H1 (cell line): ENCODE results near the gene KDM4E. TPM values are rescaled to one million over a fixed set of nuclear protein-coding genes. Genes with fewer than 3 reads are reported as not detected.
A peak's percentile ranks its signal among the peaks of the same experiment; 100 is the strongest.

Experiments used
- CTCF ChIA-PET: fragments of 300-600 bp; sonication (Branson Sonifier 250); formaldehyde crosslinking; loops from one replicate; lab custom pipeline; 2021; ENCODE audit not compliant: partially characterized antibody; lab: Charles Lee
- POLR2A ChIA-PET: fragments of 300-600 bp; sonication (Branson Sonifier 250); formaldehyde crosslinking; loops from one replicate; lab custom pipeline; 2021; ENCODE audit warnings: inconsistent platforms; ENCODE audit not compliant: partially characterized antibody; lab: Charles Lee
- DNase-seq, 2 experiments: peaks; one replicate each; pipeline versions ENCODE4 v3.0.0 to v3.0.0-alpha.2; 2010 to 2022; ENCODE audit warnings: low spot score in 2 of 2, low read depth in 1 of 2, mixed read lengths in 1 of 2
- FAIRE-seq: peaks from 2 replicates; lab custom pipeline; 2011; peaks lifted over from hg19 to GRCh38; lab: Jason Lieb, UNC
- H2AFZ ChIP-seq: 2 replicates; pipeline ENCODE4 v1.8.1; 2012; ENCODE audit warnings: low read length, inconsistent platforms
- H2AK5ac ChIP-seq: 2 replicates; pipeline ENCODE4 v1.6.1; 2013; ENCODE audit warnings: low read depth, low read length
- H2BK120ac ChIP-seq: replicated peaks from 2 replicates; pipeline ENCODE3; 2013; ENCODE audit warnings: low read depth, low read length, inconsistent platforms
- H2BK12ac ChIP-seq: 2 replicates; pipeline ENCODE4 v1.6.1; 2013; ENCODE audit warnings: low read depth, low read length
- H2BK15ac ChIP-seq: 2 replicates; pipeline ENCODE4 v1.6.1; 2013; ENCODE audit warnings: low read length
- H2BK20ac ChIP-seq: 2 replicates; pipeline ENCODE4 v1.6.1; 2013; ENCODE audit warnings: low read length
- H2BK5ac ChIP-seq: 2 replicates; pipeline ENCODE4 v1.6.1; 2013; ENCODE audit warnings: low read depth, low read length
- H3K14ac ChIP-seq: 2 replicates; pipeline ENCODE4 v1.6.1; 2013; ENCODE audit warnings: inconsistent platforms; ENCODE audit not compliant: insufficient read length
- H3K18ac ChIP-seq: 2 replicates; pipeline ENCODE4 v1.6.1; 2013; ENCODE audit warnings: low read length; ENCODE audit errors: extremely low read depth
- H3K23ac ChIP-seq: 2 replicates; pipeline ENCODE4 v1.6.1; 2013; ENCODE audit warnings: inconsistent platforms; ENCODE audit not compliant: insufficient read length
- H3K23me2 ChIP-seq: 2 replicates; pipeline ENCODE4 v1.6.1; 2013; ENCODE audit warnings: low read depth, low read length
- H3K27ac ChIP-seq: 2 replicates; pipeline ENCODE4 v1.6.1; 2011; ENCODE audit warnings: low read depth, low read length, inconsistent platforms
- H3K27me3 ChIP-seq, 4 experiments: replicated peaks in 1 of 4; 1 replicate in 1 of 4; 2 replicates in 3 of 4; pipeline versions ENCODE4 v1.6.1 to v1.8.1; 2011 to 2013; ENCODE audit warnings: low read length in 3 of 4, mild to moderate bottlenecking in 3 of 4, inconsistent platforms in 2 of 4, mixed read lengths in 2 of 4, moderate library complexity in 1 of 4; ENCODE audit not compliant: control insufficient read depth in 3 of 4, insufficient read depth in 3 of 4; ENCODE audit errors: extremely low read depth in 1 of 4
- H3K36me3 ChIP-seq, 4 experiments: 2 replicates each; pipeline versions ENCODE4 v1.6.1 to v1.8.1; 2011 to 2013; ENCODE audit warnings: mild to moderate bottlenecking in 4 of 4, low read length in 3 of 4, moderate library complexity in 2 of 4, control low read depth in 1 of 4, inconsistent platforms in 1 of 4; ENCODE audit not compliant: insufficient read depth in 4 of 4, control insufficient read depth in 2 of 4
- H3K4ac ChIP-seq: replicated peaks from 2 replicates; pipeline ENCODE3; 2013; ENCODE audit warnings: low read length, low read depth, mixed read lengths, inconsistent platforms; ENCODE audit not compliant: insufficient read length
- H3K4me1 ChIP-seq, 4 experiments: replicated peaks in 1 of 4; 1 replicate in 1 of 4; 2 replicates in 3 of 4; pipeline versions ENCODE4 v1.6.1 to v1.8.1; 2011 to 2013; ENCODE audit warnings: low read length in 3 of 4, inconsistent platforms in 2 of 4, mixed read lengths in 1 of 4; ENCODE audit not compliant: insufficient read depth in 4 of 4, control insufficient read depth in 3 of 4
- H3K4me2 ChIP-seq, 2 experiments: 2 replicates each; pipeline versions ENCODE4 v1.6.1 to v1.8.1; 2011 to 2013; ENCODE audit warnings: low read depth in 2 of 2, low read length in 2 of 2, control low read depth in 1 of 2, inconsistent platforms in 1 of 2, mild to moderate bottlenecking in 1 of 2; ENCODE audit not compliant: insufficient read depth in 1 of 2
- H3K4me3 ChIP-seq, 4 experiments: fragments of 200-600, 300-600 bp in 1 of 4; sonication (generic), shearing (Covaris generic), sonication (Bioruptor Twin) in 1 of 4; 2 replicates each; pipeline versions ENCODE4 v1.5.1 to v1.8.1; 2011 to 2016; ENCODE audit warnings: low read length in 4 of 4, low read depth in 3 of 4, control low read depth in 2 of 4, inconsistent platforms in 2 of 4, mild to moderate bottlenecking in 2 of 4, mixed read lengths in 1 of 4, moderate library complexity in 1 of 4; ENCODE audit not compliant: insufficient read depth in 2 of 4; ENCODE audit errors: extremely low read depth in 1 of 4
- H3K56ac ChIP-seq: replicated peaks from 2 replicates; pipeline ENCODE3; 2013; ENCODE audit warnings: low read depth, mild to moderate bottlenecking, mixed read lengths, low read length, inconsistent platforms; ENCODE audit not compliant: insufficient read length
- H3K79me1 ChIP-seq: 2 replicates; pipeline ENCODE4 v1.6.1; 2013; ENCODE audit warnings: low read depth, low read length, control low read depth
- H3K79me2 ChIP-seq, 2 experiments: 2 replicates each; pipeline versions ENCODE4 v1.6.1 to v1.8.1; 2012 to 2013; ENCODE audit warnings: low read length in 2 of 2, mild to moderate bottlenecking in 2 of 2, inconsistent platforms in 1 of 2; ENCODE audit not compliant: insufficient read depth in 2 of 2, control insufficient read depth in 1 of 2
- H3K9ac ChIP-seq, 4 experiments: replicated peaks in 1 of 4; 1 replicate in 1 of 4; 2 replicates in 3 of 4; pipeline versions ENCODE4 v1.6.1 to v1.8.1; 2011 to 2013; ENCODE audit warnings: low read depth in 3 of 4, low read length in 3 of 4, control low read depth in 2 of 4, mild to moderate bottlenecking in 2 of 4, moderate library complexity in 2 of 4, inconsistent platforms in 1 of 4; ENCODE audit errors: extremely low read depth in 1 of 4
- H3K9me3 ChIP-seq, 2 experiments: 2 replicates each; pipeline versions ENCODE4 v1.6.1 to v1.8.1; 2012 to 2013; ENCODE audit warnings: mild to moderate bottlenecking in 2 of 2, moderate library complexity in 2 of 2, control low read depth in 1 of 2, inconsistent platforms in 1 of 2, low read depth in 1 of 2, low read length in 1 of 2, mixed read lengths in 1 of 2; ENCODE audit not compliant: insufficient read depth in 2 of 2
- H4K20me1 ChIP-seq, 2 experiments: replicated peaks in 1 of 2; 2 replicates each; pipeline versions ENCODE3 to v1.8.1; 2011 to 2013; ENCODE audit warnings: inconsistent platforms in 2 of 2, low read length in 2 of 2, mild to moderate bottlenecking in 1 of 2; ENCODE audit not compliant: insufficient read depth in 2 of 2, control insufficient read depth in 1 of 2
- H4K5ac ChIP-seq: 2 replicates; pipeline ENCODE4 v1.6.1; 2013; ENCODE audit warnings: low read length, low read depth, mixed read lengths, inconsistent platforms; ENCODE audit not compliant: insufficient read length
- H4K8ac ChIP-seq: 2 replicates; pipeline ENCODE4 v1.8.0; 2013; ENCODE audit warnings: mild to moderate bottlenecking, moderate library complexity, low read length, inconsistent platforms; ENCODE audit not compliant: insufficient read depth; ENCODE audit errors: extremely low read depth
- H4K91ac ChIP-seq: replicated peaks from 2 replicates; pipeline ENCODE3; 2013; ENCODE audit warnings: low read length, mixed read lengths, inconsistent platforms; ENCODE audit not compliant: insufficient read length
- EZH2 ChIP-seq: fragments of 200-600 bp; sonication (generic); IDR thresholded peaks from 2 replicates; pipeline ENCODE4 v1.7.1; 2012; ENCODE audit warnings: low read depth, mild to moderate bottlenecking, moderate library complexity, low read length, inconsistent platforms; ENCODE audit not compliant: severe bottlenecking
- POLR2A ChIP-seq, 2 experiments: IDR thresholded peaks; 1 replicate in 1 of 2; 2 replicates in 1 of 2; pipeline ENCODE4 v1.6.1; 2011; ENCODE audit warnings: low read depth in 2 of 2, low read length in 2 of 2, mild to moderate bottlenecking in 2 of 2; ENCODE audit errors: control extremely low read depth in 1 of 2
- SP1 ChIP-seq: IDR thresholded peaks from 2 replicates; pipeline ENCODE4 v1.6.1; 2011; ENCODE audit warnings: low read depth, low read length
- SP4 ChIP-seq: IDR thresholded peaks from 2 replicates; pipeline ENCODE4 v1.6.1; 2012; ENCODE audit warnings: low read length, inconsistent platforms
- TAF1 ChIP-seq: IDR thresholded peaks from 2 replicates; pipeline ENCODE4 v1.6.1; 2011; ENCODE audit warnings: mild to moderate bottlenecking, low read depth, low read length
- WGBS, 2 experiments: shearing (Covaris generic) in 1 of 2; methylation state at CpG; one replicate each; pipeline versions ENCODE4 v1.1.6 to v1.1.7; 2013 to 2015; ENCODE audit warnings: low lambda C conversion rate in 2 of 2, mixed read lengths in 2 of 2, inconsistent platforms in 1 of 2, low coverage in 1 of 2, missing lambda C conversion rate in 1 of 2; ENCODE audit not compliant: insufficient replicate concordance in 2 of 2, insufficient coverage in 1 of 2, insufficient read length in 1 of 2; ENCODE audit errors: extremely low coverage in 1 of 2, missing lambda C conversion rate in 1 of 2; 5-methylcytosine and 5-hydroxymethylcytosine counted together
- polyA plus RNA-seq, 7 experiments: library from polyadenylated mRNA; depleted of rRNA in 3 of 7; stranded (reverse) in 5 of 7; unstranded in 2 of 7; fragments of >200 nt in 5 of 7; fragments of 200-250 nt in 2 of 7; gene quantifications; 1 replicate in 5 of 7; 2 replicates in 1 of 7; 4 replicates in 1 of 7; pipeline versions ENCODE4 v1.2.1 to v1.2.3, GENCODE V29; 2011 to 2013; ENCODE audit warnings: missing spikeins in 2 of 7, mixed read lengths in 2 of 7
- total RNA-seq: library from RNA; stranded (reverse); fragmentation: NEBNext Ultra II Directional; extraction: Animal tissue kit (Norgen Biotek cat#: 25700); gene quantifications from 2 replicates; pipeline ENCODE4 v1.2.1, GENCODE V29; 2021

KDM4E gene
- total and polyA plus RNA-seq, 2 of the 8 experiments (the other 6 are each of a cell fraction or from before 2014, with no cell fraction given) = not detected

- no peak for FAIRE-seq
- peak overlapping the region; percentile 93; the same call in 1 of the 2 replicates for H4K8ac ChIP-seq
- TF ChIP-seq TAF1 (no peak; the same call in 1 of the 2 replicates), POLR2A (IDR thresholded peaks at IDR 0.05; ENCODE audit: control extremely low read depth in 1 of 2, low read depth in 2 of 2, low read length in 2 of 2) (peak in 1 of 2 experiments; percentile 4; a peak in 1 of 3 replicates), EZH2 (peak; percentile 25), SP4 (0 out of 2 replicates have a peak, but pooled peaks have one; percentile 58), SP1 (no peak)
- H3K79me2 ChIP-seq = peaks cover 0 to 2% of the 10 kb centered on the region in 2 experiments; a peak in 1 of 4 replicates
- peak overlapping the region; percentile 86 for H3K56ac ChIP-seq
- no peak overlapping the region for H3K14ac ChIP-seq
- H2BK20ac ChIP-seq = no peak overlapping the region
- peak overlapping the region; percentile 79 for H3K18ac ChIP-seq
- H3K27me3 ChIP-seq = no peaks in the 10 kb centered on the region
- peak overlapping the region; percentile 81 for H4K91ac ChIP-seq
- peak overlapping the region; percentile 14 for H3K4ac ChIP-seq
- no peaks in the 10 kb centered on the region for H3K36me3 ChIP-seq
- peak overlapping the region in 3 of 4 experiments; percentile 71 to 80 (median 80); a peak in 6 of 7 replicates for H3K9ac ChIP-seq
- no peak overlapping the region for H2AK5ac ChIP-seq
- peak overlapping the region; percentile 70 to 85 (median 72) for H3K4me3 ChIP-seq
- 0 out of 2 replicates have a peak overlapping the region, but pooled peaks have one; percentile 2 for H2BK15ac ChIP-seq
- no peak overlapping the region for H3K23ac ChIP-seq
- no peak for DNase-seq
- no peak overlapping the region for H2BK120ac ChIP-seq
- peaks cover 6% of the 10 kb centered on the region; the same call in 1 of the 2 replicates for H3K23me2 ChIP-seq
- H4K20me1 ChIP-seq = peaks cover 0 to 2% of the 10 kb centered on the region in 2 experiments
- no peak overlapping the region; the same call in 1 of the 2 replicates for H2BK12ac ChIP-seq
- ChIA-PET POLR2A (interaction anchor here (0.6 to 5.7 kb wide), 28 partner anchors 9 to 1179 kb away, joined by 3 to 44 read pairs (median 4); partner anchors contain the start of genes AMOTL1, CEP57, CWC15 and ENDOD1), CTCF (interaction anchor here (0.6 to 7.0 kb wide), 16 partner anchors 9 to 724 kb away, joined by 3 to 84 read pairs (median 4); partner anchors contain the start of genes CWC15, ENDOD1 and KDM4D)
- peak overlapping the region; percentile 48 for H4K5ac ChIP-seq
- H2AFZ ChIP-seq = peak overlapping the region; percentile 47
- no peaks in the 10 kb centered on the region for H3K9me3 ChIP-seq
- H3K27ac ChIP-seq = peak overlapping the region; percentile 62; the same call in 1 of the 2 replicates
- peak overlapping the region; percentile 70 to 78 for H3K4me2 ChIP-seq
- no peak overlapping the region; the same call in 1 of the 2 replicates for H2BK5ac ChIP-seq
- peaks cover 0 to 2% (median 0%) of the 10 kb centered on the region in 4 experiments; a peak in 2 of 7 replicates for H3K4me1 ChIP-seq
- no peaks in the 10 kb centered on the region for H3K79me1 ChIP-seq
- 1% methylated on average over 16 of the region's 16 CpGs; no CpG with 5 or more reads in 1 of the 2 experiments for WGBS, 2 experiments
These were observed 42.8 kb downstream of the KDM4E start for GRCh38 chr11:95067841-95068219.
